CD4-positive, alpha-beta T cell treated with Interferon alpha-2 for 1 hour (primary cell): ENCODE data around the gene MAP3K5.

Experiments used
- DNase-seq, 2 donors: peaks; one replicate each; pipeline ENCODE4 v3.0.0-alpha.2; 2020 to 2022

The MAP3K5 gene

GRCh38 chr6:136535017-136535765 lies 257.1 kb downstream of the MAP3K5 start:
- no peak for DNase-seq

GRCh38 chr6:136534268-136534667 lies 258.0 kb downstream of the MAP3K5 start:
- no peak for DNase-seq

DNA sequence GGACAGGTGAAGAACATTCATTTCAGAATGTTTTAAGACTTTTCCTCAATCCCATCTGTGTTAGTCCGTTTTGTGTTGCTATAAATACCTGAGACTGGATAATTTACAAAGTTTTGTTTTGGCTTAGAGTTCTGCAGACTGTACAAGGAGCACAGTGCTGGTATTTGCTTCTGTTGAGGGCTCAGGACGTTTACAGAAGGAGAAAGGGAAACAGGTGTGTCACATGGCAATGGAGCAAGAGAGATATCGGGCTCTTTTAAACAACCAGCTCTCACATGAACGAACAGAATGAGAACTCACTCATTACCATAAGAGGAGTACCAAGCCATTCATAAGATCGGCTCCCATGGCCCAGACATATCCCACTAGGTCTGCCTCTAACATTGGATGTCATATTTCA lies 258.8 kb downstream of the MAP3K5 start:
- no peak for DNase-seq

DNA sequence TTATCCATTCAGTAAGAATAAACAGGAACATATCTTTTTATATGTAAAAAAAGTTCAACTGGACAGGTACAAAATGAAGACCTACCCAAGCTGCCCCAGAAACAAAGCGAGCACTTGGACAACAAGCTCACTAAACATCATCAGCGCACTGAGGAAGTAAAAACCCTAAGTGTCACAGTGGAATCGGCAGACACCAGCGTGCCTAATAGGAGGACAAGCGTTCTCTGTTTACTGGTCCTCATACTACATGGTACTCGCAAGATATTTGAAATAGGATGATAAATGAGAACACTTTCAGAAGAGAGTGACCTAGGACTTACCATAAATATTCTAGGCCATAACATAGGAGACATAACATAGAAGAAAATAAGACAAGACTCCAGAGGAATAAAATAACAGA lies 260.2 kb downstream of the MAP3K5 start:
- no peak for DNase-seq

- DNase-seq = no peak
Observed at GRCh38 chr6:136529710-136530109, 262.6 kb downstream of the MAP3K5 start.

GRCh38 chr6:136528477-136528876 lies 263.8 kb downstream of the MAP3K5 start:
- no peak for DNase-seq

- DNase-seq = no peak
Observed at GRCh38 chr6:136527831-136528230, 264.4 kb downstream of the MAP3K5 start.

DNA sequence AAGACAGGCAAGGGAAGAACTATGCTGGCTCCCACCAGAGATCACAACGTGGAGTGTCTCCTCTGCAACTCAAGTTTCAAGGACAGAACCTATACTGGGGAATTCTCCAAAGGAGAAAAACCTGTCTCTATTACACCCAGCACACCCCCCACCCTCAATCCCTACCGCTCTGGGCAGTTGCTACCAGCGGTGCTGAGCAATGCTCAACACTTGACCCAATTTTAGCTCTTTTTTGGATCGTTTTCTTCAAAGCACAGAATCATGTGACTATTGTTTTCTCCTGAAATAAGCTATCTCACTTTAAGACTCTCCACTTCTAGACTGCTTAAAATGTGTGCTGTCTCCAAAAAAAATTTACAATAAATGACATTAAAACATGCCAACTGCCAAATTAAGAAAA lies 265.3 kb downstream of the MAP3K5 start:
- no peak for DNase-seq

DNA sequence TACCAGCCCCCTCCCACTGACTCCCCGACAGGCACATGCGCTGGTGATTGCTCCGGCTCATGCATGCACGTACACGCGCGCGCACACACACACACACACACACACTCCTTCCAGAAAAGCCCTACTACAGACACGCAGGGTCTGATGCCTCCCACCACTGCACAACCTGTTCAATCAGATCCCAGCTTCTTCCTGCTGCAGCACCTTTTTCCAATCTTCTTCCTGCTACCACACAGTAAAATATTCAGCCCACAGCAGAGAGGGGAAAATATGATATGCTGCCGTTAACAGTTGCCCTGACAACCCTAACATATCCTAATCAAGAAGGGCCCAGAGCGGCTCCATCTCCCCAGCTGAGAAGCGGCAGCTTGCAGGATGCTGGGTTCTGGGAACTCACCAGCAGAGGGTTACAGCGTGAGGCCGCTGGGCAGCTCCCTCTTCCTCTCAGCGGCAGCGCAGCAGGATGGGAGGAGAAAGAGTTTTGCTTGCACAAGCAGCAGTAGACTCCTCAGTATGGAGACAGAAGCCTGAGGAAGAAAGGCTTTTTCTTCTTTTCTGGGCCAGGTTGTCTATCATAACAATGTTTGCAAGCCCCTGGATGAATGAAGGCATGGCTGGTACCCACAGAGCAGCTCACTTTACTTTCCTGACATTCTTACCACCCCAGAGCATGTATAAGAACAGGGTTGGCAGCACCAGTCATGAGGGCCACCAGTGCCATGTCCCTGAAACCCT lies 265.9 kb downstream of the MAP3K5 start:
- peak; percentile 17 to 19 for DNase-seq

- no peak for DNase-seq
Observed at GRCh38 chr6:136525586-136526195, 266.6 kb downstream of the MAP3K5 start.

DNA sequence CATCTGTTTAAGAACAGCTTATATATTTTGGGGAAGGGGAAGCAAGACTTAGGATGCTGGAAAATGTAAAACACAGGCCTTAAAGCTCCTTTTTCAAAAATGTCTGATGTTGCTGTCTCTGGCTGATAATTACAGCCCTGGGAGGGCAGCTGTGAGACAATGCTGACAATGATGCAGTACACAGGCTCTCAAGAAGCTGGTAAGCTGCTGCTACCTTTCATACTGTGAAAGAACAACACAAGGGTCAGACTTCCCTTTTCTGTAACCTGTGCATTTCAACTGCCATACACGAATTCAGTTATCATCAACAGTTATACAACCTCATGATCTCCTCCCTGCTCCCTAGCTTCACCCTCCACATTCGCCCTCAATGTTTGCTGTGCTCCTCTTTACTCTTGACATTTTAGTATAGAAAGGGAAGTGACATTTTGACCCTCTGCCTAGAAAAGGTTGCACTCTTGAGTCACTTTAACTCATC lies 267.3 kb downstream of the MAP3K5 start:
- no peak for DNase-seq

DNA sequence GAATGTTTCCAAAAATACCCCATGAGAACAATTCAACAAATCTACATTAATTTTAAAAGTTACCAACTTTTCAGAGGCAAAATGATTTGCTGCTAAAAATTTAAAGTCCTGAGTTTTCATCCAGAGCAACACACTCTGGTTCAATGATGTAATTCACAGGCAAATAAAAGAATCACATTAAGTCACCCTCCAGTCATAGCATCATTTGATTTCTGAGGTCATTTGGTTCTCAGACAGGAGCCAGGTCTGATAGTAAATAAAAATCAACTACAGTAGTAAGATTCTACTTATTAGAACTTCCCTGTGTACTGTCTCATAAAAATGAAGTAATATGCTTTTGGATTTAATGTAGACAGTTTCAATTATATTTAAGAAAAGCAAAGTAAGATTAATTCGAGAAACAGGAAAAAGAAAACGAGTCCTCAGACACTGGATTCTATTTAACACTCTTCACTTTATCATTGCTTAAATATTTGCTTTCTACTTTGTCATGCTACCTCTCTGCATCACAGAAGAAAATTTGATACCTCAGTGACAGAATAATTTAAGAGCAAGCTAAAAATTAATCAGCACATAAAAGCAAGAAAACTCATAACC lies 267.8 kb downstream of the MAP3K5 start:
- DNase-seq = no peak

- no peak for DNase-seq
Observed at GRCh38 chr6:136523196-136523595, 269.1 kb downstream of the MAP3K5 start.

GRCh38 chr6:136522636-136523035 lies 269.6 kb downstream of the MAP3K5 start:
- DNase-seq = no peak

DNA sequence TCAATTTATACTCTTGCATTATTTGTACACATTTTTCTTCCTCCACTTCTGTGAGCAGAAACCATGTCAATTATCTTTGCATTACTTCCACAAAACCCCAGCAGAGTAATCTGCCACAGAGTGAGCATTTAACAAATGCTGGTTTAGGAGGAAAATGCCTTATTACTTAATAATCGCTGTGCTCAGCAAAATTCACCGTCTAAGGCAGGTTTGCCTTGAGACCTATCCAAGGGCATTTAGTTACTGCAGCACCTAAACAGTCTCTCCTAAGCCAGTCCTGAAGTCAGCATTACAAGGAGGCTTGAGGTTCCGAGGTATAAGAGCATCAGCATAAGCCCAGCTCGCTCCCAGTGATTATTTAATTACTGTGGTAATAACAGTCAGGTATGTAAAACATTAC lies 270.4 kb downstream of the MAP3K5 start:
- no peak for DNase-seq

DNA sequence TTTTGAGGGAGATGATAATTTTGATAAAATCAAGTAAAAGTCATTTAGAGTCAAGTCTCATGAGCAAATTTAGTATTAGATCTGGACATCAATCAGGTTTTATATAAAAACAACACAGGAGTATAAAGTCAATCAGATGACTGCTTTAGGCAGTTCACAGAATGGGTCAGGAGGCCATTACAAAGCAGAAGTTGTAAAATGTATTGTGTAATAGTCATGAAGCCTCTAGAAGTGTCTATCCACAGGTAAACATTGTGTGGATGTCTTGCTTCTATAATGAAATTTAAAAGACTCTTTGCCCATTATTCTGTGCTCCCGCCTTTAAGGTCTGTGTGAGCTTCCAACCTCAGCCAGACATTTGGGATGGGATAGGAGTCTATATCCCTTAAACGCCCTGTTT lies 270.9 kb downstream of the MAP3K5 start:
- no peak for DNase-seq

GRCh38 chr6:136520517-136520916 lies 271.8 kb downstream of the MAP3K5 start:
- no peak for DNase-seq

GRCh38 chr6:136517582-136517981 lies 274.7 kb downstream of the MAP3K5 start:
- DNase-seq = no peak

GRCh38 chr6:136517002-136517401 lies 275.3 kb downstream of the MAP3K5 start:
- no peak for DNase-seq

DNA sequence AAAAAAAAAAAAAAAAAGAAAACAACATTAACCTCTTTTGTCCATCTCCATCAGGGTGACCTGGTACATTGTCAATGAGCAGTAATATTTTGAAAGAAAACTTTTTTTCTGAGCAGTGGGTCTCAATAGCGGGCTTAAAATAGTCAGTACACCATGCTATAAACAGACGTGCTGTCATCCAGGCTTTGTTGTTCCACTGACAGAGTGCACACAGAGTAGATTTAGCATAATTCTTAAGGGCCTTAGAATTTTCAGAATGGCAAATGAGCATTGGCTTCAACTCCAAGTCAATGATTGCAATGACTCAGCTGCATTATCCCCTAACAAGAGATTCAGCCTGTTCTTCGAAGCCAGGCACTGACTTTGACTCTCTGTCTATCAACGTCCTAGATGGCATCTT lies 277.7 kb downstream of the MAP3K5 start:
- DNase-seq = no peak

DNA sequence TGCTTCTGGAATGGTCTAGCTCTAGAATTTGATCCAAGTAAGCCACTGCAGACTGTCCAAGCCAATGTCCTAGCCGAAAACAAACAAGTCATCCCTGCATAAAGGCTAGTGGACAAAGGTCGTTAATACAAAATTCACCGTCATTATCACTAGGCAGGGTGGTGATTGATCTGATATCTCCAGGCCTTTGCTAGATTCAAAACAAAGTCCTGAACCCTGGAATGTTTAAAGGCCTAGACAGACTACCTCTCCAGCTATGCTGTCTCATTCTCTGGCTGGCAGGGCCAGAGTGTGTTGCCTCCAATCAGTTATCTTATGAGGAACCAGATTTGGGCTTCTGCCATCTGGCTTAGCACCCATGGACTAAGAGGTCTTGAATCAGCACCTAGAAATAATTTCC lies 280.4 kb downstream of the MAP3K5 start:
- no peak for DNase-seq

- DNase-seq = no peak
Observed at GRCh38 chr6:136511397-136511796, 280.9 kb downstream of the MAP3K5 start.

- no peak for DNase-seq
Observed at GRCh38 chr6:136510782-136511181, 281.5 kb downstream of the MAP3K5 start.

DNA sequence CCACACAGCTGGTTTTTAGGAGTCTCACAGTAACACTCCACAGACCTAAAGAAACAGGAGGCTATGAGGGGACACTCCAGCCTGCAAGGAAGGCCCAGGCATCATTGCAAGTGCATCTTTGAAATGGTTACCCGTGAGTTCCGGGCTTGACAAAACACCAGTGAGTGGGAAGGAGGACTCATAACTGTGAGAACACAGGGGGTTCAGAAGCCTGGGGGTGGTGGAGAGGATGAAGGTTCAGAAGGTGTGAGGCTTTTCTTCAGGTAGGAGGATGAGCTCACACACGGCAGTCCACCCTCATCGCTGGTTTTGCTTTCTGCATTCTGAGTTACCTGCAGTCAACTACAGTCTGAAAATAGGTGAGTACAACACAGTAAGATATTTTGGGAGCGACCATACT lies 282.0 kb downstream of the MAP3K5 start:
- DNase-seq = no peak
